Panc1 (cell line): ENCODE measurements around the gene DHDH. TPM values are rescaled to one million over a fixed set of nuclear protein-coding genes. Genes with fewer than 3 reads are reported as not detected.

Experiments used
- ATAC-seq: fragments of 200-7000 bp; cut with Tn5 transposase; 2 replicates; pipeline ENCODE4 v1.9.1; 2020; ENCODE audit warnings: mild to moderate bottlenecking, moderate library complexity
- BruUV-seq: library from RNA; stranded (reverse); fragments of 400-500 nt; replicated peaks from 2 replicates; lab custom pipeline; 2021; lab: Mats Ljungman, UMichigan
- CTCF ChIA-PET: fragments of 300-600 bp; sonication (Branson Sonifier 250); formaldehyde crosslinking; loops from one replicate; lab custom pipeline; 2022; ENCODE audit warnings: antibody characterized with exemption; lab: Charles Lee
- POLR2A ChIA-PET: fragments of 300-600 bp; sonication (Branson Sonifier 250); formaldehyde crosslinking; loops from one replicate; lab custom pipeline; 2022; ENCODE audit warnings: antibody characterized with exemption; lab: Charles Lee
- DNase-seq: peaks from one replicate; pipeline ENCODE4 v3.0.0-alpha.2; 2010; ENCODE audit warnings: low read depth, low spot score
- H3K27ac ChIP-seq: 2 replicates; pipeline ENCODE4 v1.5.1; 2011; ENCODE audit warnings: mild to moderate bottlenecking, low read length, inconsistent platforms
- H3K27me3 ChIP-seq: fragments of 200-500 bp; sonication (Bioruptor generic); 2 replicates; pipeline ENCODE4 v1.6.0; 2014; ENCODE audit warnings: low read length, inconsistent platforms; ENCODE audit not compliant: control insufficient read depth, insufficient read depth
- H3K36me3 ChIP-seq: fragments of 200-500 bp; sonication (Bioruptor generic); 2 replicates; pipeline ENCODE4 v1.5.1; 2014; ENCODE audit warnings: inconsistent platforms, mild to moderate bottlenecking, low read length, moderate library complexity; ENCODE audit not compliant: control insufficient read depth, insufficient read depth
- H3K4me1 ChIP-seq: 2 replicates; pipeline ENCODE4 v1.5.1; 2011; ENCODE audit warnings: inconsistent platforms, mild to moderate bottlenecking, low read length, moderate library complexity; ENCODE audit not compliant: control insufficient read depth, insufficient read depth
- H3K4me3 ChIP-seq, 2 experiments: 2 replicates each; pipeline ENCODE4 v1.5.1; 2011 to 2012; ENCODE audit warnings: low read depth in 2 of 2, low read length in 2 of 2, mild to moderate bottlenecking in 2 of 2, inconsistent platforms in 1 of 2, moderate library complexity in 1 of 2
- H3K9me3 ChIP-seq: fragments of 200-500 bp; sonication (Bioruptor generic); 2 replicates; pipeline ENCODE4 v1.5.1; 2014; ENCODE audit warnings: low read depth, mild to moderate bottlenecking, inconsistent platforms, low read length, moderate library complexity; ENCODE audit not compliant: control insufficient read depth, insufficient read depth
- CTCF ChIP-seq: fragments of 450-650 bp; IDR thresholded peaks from 2 replicates; pipeline ENCODE4 v1.5.1; 2017; ENCODE audit warnings: mild to moderate bottlenecking
- POLR2AphosphoS5 ChIP-seq: IDR thresholded peaks from 2 replicates; pipeline ENCODE4 v1.6.1; 2012; ENCODE audit warnings: mild to moderate bottlenecking, low read depth, low read length, moderate library complexity
- SIN3A ChIP-seq: IDR thresholded peaks from 2 replicates; pipeline ENCODE4 v1.6.1; 2012; ENCODE audit warnings: low read depth, mild to moderate bottlenecking, low read length, moderate library complexity, borderline replicate concordance; ENCODE audit not compliant: insufficient read depth
- TCF7L2 ChIP-seq: IDR thresholded peaks from 2 replicates; pipeline ENCODE4 v1.6.1; 2011; ENCODE audit warnings: mild to moderate bottlenecking, low read depth, low read length, inconsistent platforms
- in situ Hi-C: cut with HindIII; loops from 2 replicates; pipeline ENCODE4 v1.10.0; 2016; ENCODE audit warnings: low sequenced_read_pairs, low pct_unique_long_range_greater_than_20kb
- intact Hi-C: fragments of 100-400 bp; cut with micrococcal nuclease; formaldehyde crosslinking; loops from one replicate; pipeline ENCODE4 v1.10.0; 2022; ENCODE audit not compliant: unreplicated experiment
- total RNA-seq: library from RNA; stranded (reverse); gene quantifications from one replicate; pipeline ENCODE4 v1.2.1, GENCODE V29; 2021; ENCODE audit not compliant: unreplicated experiment
- TF ChIP-seq, protein P1 (sequence below), 2 experiments: IDR thresholded peaks; 2 replicates each; pipeline ENCODE4 v1.6.1; 2011 to 2012; ENCODE audit warnings: low read depth in 2 of 2, control low read depth in 1 of 2, low read length in 1 of 2, mild to moderate bottlenecking in 1 of 2, moderate library complexity in 1 of 2; ENCODE audit not compliant: insufficient read depth in 1 of 2

The DHDH gene
- total RNA-seq, 1 experiment from 2014 or later: 0.85 TPM

DNA sequence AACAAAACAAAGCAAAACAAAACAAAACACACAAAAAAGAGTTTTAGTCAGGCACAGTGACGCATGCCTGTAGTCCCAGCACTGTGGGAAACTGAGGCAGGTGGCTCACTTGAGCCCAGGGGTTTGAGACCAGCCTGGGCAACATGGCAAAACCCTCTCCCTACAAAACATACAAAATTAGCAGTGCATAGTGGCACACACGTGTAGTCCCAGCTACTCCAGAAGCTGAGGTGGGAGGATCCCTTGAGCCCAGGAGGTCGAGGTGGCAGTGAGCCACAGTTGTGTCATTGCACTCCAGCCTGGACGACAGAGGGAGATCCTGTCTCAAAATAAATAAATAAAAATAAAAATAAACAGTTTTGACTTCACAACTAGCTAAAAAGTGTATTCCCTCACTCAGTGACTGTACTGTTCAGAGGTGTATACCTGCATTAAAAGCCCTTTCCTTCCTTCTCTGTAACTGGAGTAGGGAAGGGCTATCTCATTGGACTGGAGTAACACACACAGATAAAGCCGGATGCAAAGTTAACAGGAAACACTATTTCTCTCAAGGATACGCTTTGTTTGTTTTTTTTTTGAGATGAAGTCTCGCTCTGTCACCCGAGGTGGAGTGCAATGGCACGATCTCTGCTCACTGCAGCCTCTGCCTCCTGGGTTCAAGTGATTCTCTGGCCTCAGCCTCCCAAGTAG, 17.5 kb downstream of the DHDH start:
- in situ Hi-C loops (no loop called here), intact Hi-C loops (no loop called here)
- POLR2A ChIA-PET: no interaction called here
- no peak for TF ChIP-seq TCF7L2
- TF ChIP-seq, protein P1, sequence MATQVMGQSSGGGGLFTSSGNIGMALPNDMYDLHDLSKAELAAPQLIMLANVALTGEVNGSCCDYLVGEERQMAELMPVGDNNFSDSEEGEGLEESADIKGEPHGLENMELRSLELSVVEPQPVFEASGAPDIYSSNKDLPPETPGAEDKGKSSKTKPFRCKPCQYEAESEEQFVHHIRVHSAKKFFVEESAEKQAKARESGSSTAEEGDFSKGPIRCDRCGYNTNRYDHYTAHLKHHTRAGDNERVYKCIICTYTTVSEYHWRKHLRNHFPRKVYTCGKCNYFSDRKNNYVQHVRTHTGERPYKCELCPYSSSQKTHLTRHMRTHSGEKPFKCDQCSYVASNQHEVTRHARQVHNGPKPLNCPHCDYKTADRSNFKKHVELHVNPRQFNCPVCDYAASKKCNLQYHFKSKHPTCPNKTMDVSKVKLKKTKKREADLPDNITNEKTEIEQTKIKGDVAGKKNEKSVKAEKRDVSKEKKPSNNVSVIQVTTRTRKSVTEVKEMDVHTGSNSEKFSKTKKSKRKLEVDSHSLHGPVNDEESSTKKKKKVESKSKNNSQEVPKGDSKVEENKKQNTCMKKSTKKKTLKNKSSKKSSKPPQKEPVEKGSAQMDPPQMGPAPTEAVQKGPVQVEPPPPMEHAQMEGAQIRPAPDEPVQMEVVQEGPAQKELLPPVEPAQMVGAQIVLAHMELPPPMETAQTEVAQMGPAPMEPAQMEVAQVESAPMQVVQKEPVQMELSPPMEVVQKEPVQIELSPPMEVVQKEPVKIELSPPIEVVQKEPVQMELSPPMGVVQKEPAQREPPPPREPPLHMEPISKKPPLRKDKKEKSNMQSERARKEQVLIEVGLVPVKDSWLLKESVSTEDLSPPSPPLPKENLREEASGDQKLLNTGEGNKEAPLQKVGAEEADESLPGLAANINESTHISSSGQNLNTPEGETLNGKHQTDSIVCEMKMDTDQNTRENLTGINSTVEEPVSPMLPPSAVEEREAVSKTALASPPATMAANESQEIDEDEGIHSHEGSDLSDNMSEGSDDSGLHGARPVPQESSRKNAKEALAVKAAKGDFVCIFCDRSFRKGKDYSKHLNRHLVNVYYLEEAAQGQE (IDR thresholded peaks at IDR 0.05; ENCODE audit: insufficient read depth in 1 of 2, low read depth in 2 of 2, low read length in 1 of 2): no peak
- TF ChIP-seq SIN3A: no peak
- no peak for TF ChIP-seq POLR2AphosphoS5
- TF ChIP-seq CTCF: no peak
- Histone ChIP-seq H3K4me1 (peaks cover 4% of the 10 kb centered on the region; the same call in 1 of the 2 replicates), H3K27me3 (no peaks in the 10 kb centered on the region), H3K27ac (no peak overlapping the region), H3K9me3 (no peaks in the 10 kb centered on the region), H3K36me3 (no peaks in the 10 kb centered on the region), H3K4me3 (no peak overlapping the region)
- ATAC-seq: no peak
- CTCF ChIA-PET: no interaction called here
- BruUV-seq: no TSS peak
- DNase-seq: no peak

DNA sequence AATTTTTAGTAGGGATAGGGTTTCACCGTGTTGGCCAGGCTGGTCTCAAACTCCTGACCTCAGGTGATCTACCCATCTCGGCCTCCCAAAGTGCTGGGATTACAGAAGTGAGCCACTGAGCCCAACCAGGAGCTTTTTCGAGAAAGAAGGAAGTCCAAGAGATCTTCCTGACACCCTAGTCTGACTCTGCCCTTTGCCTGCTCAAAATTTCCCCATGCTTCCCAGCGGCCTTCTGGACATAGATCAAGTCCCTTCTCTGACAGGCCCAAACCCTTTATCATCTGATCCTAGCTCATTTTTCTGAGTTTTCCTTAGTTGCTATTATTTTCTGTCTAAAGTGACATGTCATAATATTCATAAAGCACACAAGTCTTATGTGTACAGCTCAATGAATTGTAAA, 19.6 kb downstream of the DHDH start:
- ATAC-seq (no peak), DNase-seq (no peak)
- ChIA-PET CTCF (no interaction called here), POLR2A (interaction anchor here (0.7 kb wide), 1 partner anchor 14 kb away, joined by 20 read pairs; no protein-coding TSS in a partner anchor)
- Histone ChIP-seq H3K4me1 (peaks cover 4% of the 10 kb centered on the region; the same call in 1 of the 2 replicates), H3K27me3 (no peaks in the 10 kb centered on the region), H3K36me3 (no peaks in the 10 kb centered on the region), H3K4me3 (no peak overlapping the region), H3K9me3 (no peaks in the 10 kb centered on the region), H3K27ac (no peak overlapping the region)
- intact Hi-C loops (no loop called here), in situ Hi-C loops (no loop called here)
- TF ChIP-seq, protein P1 (IDR thresholded peaks at IDR 0.05; ENCODE audit: insufficient read depth in 1 of 2, low read depth in 2 of 2, low read length in 1 of 2): no peak
- TF ChIP-seq TCF7L2: no peak
- no peak for TF ChIP-seq CTCF
- TF ChIP-seq POLR2AphosphoS5: no peak
- TF ChIP-seq SIN3A: no peak
- BruUV-seq: no TSS peak
